K562 (cell line): ENCODE measurements around the gene CERS6. TPM values are rescaled to one million over a fixed set of nuclear protein-coding genes. Genes with fewer than 3 reads are reported as not detected.

Experiments
- ATAC-seq: fragments of 200-7000 bp; cut with Tn5 transposase; 3 replicates; pipeline ENCODE4 v1.9.1; 2020; ENCODE audit warnings: moderate library complexity
- BruUV-seq: library from RNA; stranded (reverse); fragments of 400-500 nt; replicated peaks from 2 replicates; lab custom pipeline; 2021; lab: Mats Ljungman, UMichigan
- CTCF ChIA-PET: fragments of 300-600 bp; formaldehyde crosslinking; extraction: SDS; loops from one replicate; lab custom pipeline; 2021; ENCODE audit warnings: low intra/inter-chr PET ratio; lab: Yijun Ruan, JAX
- POLR2A ChIA-PET: fragments of 300-600, 350-650 bp; sonication (Branson Sonifier 250); formaldehyde crosslinking; extraction: SDS; loops from one replicate; lab custom pipeline; 2021; ENCODE audit warnings: antibody characterized with exemption, inconsistent platforms; lab: Yijun Ruan, JAX
- DNase-seq, 4 experiments: peaks; one replicate each; pipeline versions ENCODE4 v3.0.0 to v3.0.0-alpha.2; 2011 to 2018; ENCODE audit warnings: low spot score in 3 of 4, mixed read lengths in 3 of 4; ENCODE audit errors: extremely low read depth in 1 of 4
- FAIRE-seq: peaks from 2 replicates; lab custom pipeline; 2011; peaks lifted over from hg19 to GRCh38; lab: Jason Lieb, UNC
- H2AFZ ChIP-seq: 2 replicates; pipeline ENCODE4 v1.6.0; 2011; ENCODE audit warnings: low read depth, low read length, control low read depth, inconsistent platforms
- H3K27ac ChIP-seq: fragments of 200-600 bp; 3 replicates; pipeline ENCODE4 v1.8.0; 2011; ENCODE audit warnings: low read depth, mild to moderate bottlenecking, control low read depth, inconsistent platforms, low read length, moderate library complexity, mixed read lengths; ENCODE audit errors: extremely low read depth
- H3K27me3 ChIP-seq, 2 experiments: fragments of 300-600 bp in 1 of 2; 2 replicates in 1 of 2; 3 replicates in 1 of 2; pipeline versions ENCODE4 v1.6.0 to v1.8.0; 2011; ENCODE audit warnings: inconsistent platforms in 2 of 2, low read length in 2 of 2, mild to moderate bottlenecking in 1 of 2, mixed read lengths in 1 of 2, moderate library complexity in 1 of 2; ENCODE audit not compliant: control insufficient read depth in 2 of 2, insufficient read depth in 2 of 2
- H3K36me3 ChIP-seq: fragments of 300-600 bp; 3 replicates; pipeline ENCODE4 v1.8.0; 2011; ENCODE audit warnings: mild to moderate bottlenecking, low read length, inconsistent platforms; ENCODE audit not compliant: control insufficient read depth, insufficient read depth
- H3K4me1 ChIP-seq, 2 experiments: fragments of 200-600 bp in 1 of 2; replicated peaks in 1 of 2; 2 replicates in 1 of 2; 3 replicates in 1 of 2; pipeline versions ENCODE4 v1.5.1 to v1.8.0; 2011; ENCODE audit warnings: inconsistent platforms in 2 of 2, low read length in 2 of 2, mild to moderate bottlenecking in 1 of 2, mixed read lengths in 1 of 2, moderate library complexity in 1 of 2; ENCODE audit not compliant: control insufficient read depth in 2 of 2, insufficient read depth in 2 of 2
- H3K4me2 ChIP-seq: 2 replicates; pipeline ENCODE4 v1.6.1; 2011; ENCODE audit warnings: low read length, control low read depth, inconsistent platforms, mixed read lengths; ENCODE audit not compliant: insufficient read depth
- H3K4me3 ChIP-seq: fragments of 200-600 bp; sonication (generic), shearing (Covaris generic); 2 replicates; pipeline ENCODE4 v1.5.1; 2016; ENCODE audit warnings: control low read depth, inconsistent platforms
- H3K79me2 ChIP-seq: fragments of 200-600 bp; 3 replicates; pipeline ENCODE4 v1.8.0; 2011; ENCODE audit warnings: low read length, inconsistent platforms; ENCODE audit not compliant: control insufficient read depth, insufficient read depth
- H3K9ac ChIP-seq, 2 experiments: 2 replicates each; pipeline versions ENCODE4 v1.6.0 to v1.6.1; 2011; ENCODE audit warnings: low read depth in 2 of 2, low read length in 2 of 2, control low read depth in 1 of 2, inconsistent platforms in 1 of 2, mild to moderate bottlenecking in 1 of 2, mixed read lengths in 1 of 2; ENCODE audit not compliant: insufficient read depth in 1 of 2
- H3K9me1 ChIP-seq: one replicate; pipeline ENCODE4 v1.6.0; 2011; ENCODE audit warnings: inconsistent platforms, mild to moderate bottlenecking, low read length, moderate library complexity; ENCODE audit not compliant: control insufficient read depth, insufficient read depth
- H3K9me3 ChIP-seq: replicated peaks from 2 replicates; pipeline ENCODE4 v1.5.1; 2011; ENCODE audit warnings: low read depth, low read length, inconsistent platforms; ENCODE audit not compliant: control insufficient read depth, insufficient read depth
- H4K20me1 ChIP-seq: replicated peaks from 2 replicates; pipeline ENCODE4 v1.6.1; 2011; ENCODE audit warnings: low read length, inconsistent platforms, mixed read lengths; ENCODE audit not compliant: control insufficient read depth, insufficient read depth
- CHD7 ChIP-seq: fragments of 200-600 bp; sonication (generic); IDR thresholded peaks from one replicate; pipeline ENCODE4 v1.6.1; 2012; ENCODE audit warnings: mild to moderate bottlenecking, low read depth, low read length, inconsistent platforms
- EGR1 ChIP-seq: fragments of 450-650 bp; conservative IDR thresholded peaks from 2 replicates; pipeline ENCODE4 v1.6.1; 2017; ENCODE audit warnings: mild to moderate bottlenecking
- HMGN3 ChIP-seq: IDR thresholded peaks from 2 replicates; pipeline ENCODE4 v1.6.1; 2011; ENCODE audit warnings: borderline replicate concordance, low read depth, mild to moderate bottlenecking, mixed read lengths, low read length; ENCODE audit not compliant: insufficient read length; ENCODE audit errors: extremely low read depth
- KLF13 ChIP-seq: fragments of 450-650 bp; IDR thresholded peaks from 2 replicates; pipeline ENCODE4 v1.6.1; 2016; ENCODE audit warnings: missing genetic modification characterization, low read depth, mild to moderate bottlenecking, missing compliant biosample characterization, moderate library complexity, borderline replicate concordance
- MCM3 ChIP-seq: fragments of 450-650 bp; IDR thresholded peaks from 2 replicates; pipeline ENCODE4 v1.6.1; 2016
- NCOR1 ChIP-seq: fragments of 450-650 bp; IDR thresholded peaks from 2 replicates; pipeline ENCODE4 v1.6.1; 2016; ENCODE audit warnings: mild to moderate bottlenecking, moderate library complexity
- RBM14 ChIP-seq: fragments of 200-400 bp; formaldehyde crosslinking; IDR thresholded peaks from 2 replicates; pipeline ENCODE4 v1.6.1; 2018; ENCODE audit warnings: low read depth, mild to moderate bottlenecking, low read length, moderate library complexity, borderline replicate concordance; ENCODE audit not compliant: insufficient read depth
- RBM17 ChIP-seq: fragments of 200-400 bp; formaldehyde crosslinking; IDR thresholded peaks from 2 replicates; pipeline ENCODE4 v1.6.1; 2017; ENCODE audit warnings: low read depth, mild to moderate bottlenecking, low read length, borderline replicate concordance
- RCOR1 ChIP-seq, 2 experiments: IDR thresholded peaks; 2 replicates each; pipeline ENCODE4 v1.6.1; 2012; ENCODE audit warnings: low read depth in 2 of 2, low read length in 2 of 2, borderline replicate concordance in 1 of 2, improper control_type of control experiment in 1 of 2
- ZNF24 ChIP-seq: fragments of 450-650 bp; IDR thresholded peaks from 2 replicates; pipeline ENCODE4 v1.6.1; 2016
- ZNF780A ChIP-seq: fragments of 250-450 bp; sonication (Bioruptor Pico); IDR thresholded peaks from 2 replicates; pipeline ENCODE4 v1.5.0; 2021; ENCODE audit warnings: mild to moderate bottlenecking
- WGBS: fragments of 100-300 bp; shearing (Covaris generic); methylation state at CpG from one replicate; pipeline ENCODE4 v1.1.6; 2016; ENCODE audit warnings: low coverage, mixed read lengths; ENCODE audit not compliant: insufficient coverage; ENCODE audit errors: missing lambda C conversion rate; 5-methylcytosine and 5-hydroxymethylcytosine counted together
- in situ Hi-C: fragments of 300-500 bp; cut with MboI; formaldehyde crosslinking; loops from 4 replicates; pipeline ENCODE4 v1.15.0; 2018; ENCODE audit warnings: inconsistent platforms, mixed read lengths
- intact Hi-C: fragments of 100-400 bp; cut with micrococcal nuclease; formaldehyde crosslinking; loops from 2 replicates; pipeline ENCODE4 v1.14.2; 2022
- polyA plus RNA-seq, 8 experiments: library from polyadenylated mRNA; depleted of rRNA in 4 of 8; stranded (reverse) in 5 of 8; unstranded in 3 of 8; fragments of >200 nt; fragmentation: Nextera tagmentation in 2 of 8; fragmentation: Illumina TruSeq in 1 of 8; extraction: Ambion mirVana in 2 of 8; extraction: Trizol in 1 of 8; gene quantifications; 2 replicates each; pipeline versions ENCODE4 v1.2.1 to v1.2.3, GENCODE V29; 2011 to 2014; ENCODE audit warnings: inconsistent platforms in 1 of 8, missing spikeins in 1 of 8
- total RNA-seq, 7 experiments: library from RNA; depleted of rRNA in 6 of 7; stranded (reverse); fragments of >200 nt in 6 of 7; fragmentation: Illumina TruSeq in 2 of 7; extraction: Trizol in 2 of 7; gene quantifications; 2 replicates each; pipeline versions ENCODE4 v1.2.1 to v1.2.3, GENCODE V29; 2011 to 2021; ENCODE audit warnings: low replicate concordance in 1 of 7

Gene CERS6
- total and polyA plus RNA-seq, 9 of the 15 experiments (the other 6 are each of a cell fraction or from before 2014, with no cell fraction given), result 1.6 to 13.6 (median 11.4) TPM

GRCh38 chr2:168475636-168476035 is 19.6 kb downstream of the CERS6 start:
- FAIRE-seq (no peak), ATAC-seq (no peak), DNase-seq (no peak)
- Histone ChIP-seq H4K20me1 (no peaks in the 10 kb centered on the region), H2AFZ (no peak overlapping the region), H3K4me3 (no peak overlapping the region), H3K9me1 (no peaks in the 10 kb centered on the region), H3K27ac (no peak overlapping the region), H3K36me3 (no peaks in the 10 kb centered on the region), H3K4me2 (no peak overlapping the region), H3K4me1 (peaks cover 0 to 6% of the 10 kb centered on the region in 2 experiments; a peak in 1 of 5 replicates), H3K79me2 (peaks cover 10% of the 10 kb centered on the region; the same call in 1 of the 3 replicates), H3K9ac (no peak overlapping the region), H3K27me3 (no peaks in the 10 kb centered on the region), H3K9me3 (no peaks in the 10 kb centered on the region)
- in situ Hi-C loops (no loop called here), intact Hi-C loops (no loop called here)
- BruUV-seq, result no TSS peak
- WGBS, result 43% methylated on average over 4 of the region's 4 CpGs
- ChIA-PET CTCF (no interaction called here), POLR2A (interaction anchor here (0.6 to 1.3 kb wide), 4 partner anchors 9 to 26 kb away, joined by 3 to 4 read pairs (median 4); no protein-coding TSS in a partner anchor)
- TF ChIP-seq HMGN3 (no peak), ZNF780A (CRISPR knock-in tag) (no peak), RBM14 (no peak), RBM17 (no peak), NCOR1 (no peak), ZNF24 (no peak), MCM3 (no peak), RCOR1 (IDR thresholded peaks at IDR 0.05; ENCODE audit: borderline replicate concordance in 1 of 2, low read depth in 2 of 2, low read length in 2 of 2) (no peak), KLF13 (no peak), EGR1 (no peak), CHD7 (no peak)
